HCT116 (cell line): ENCODE measurements around the gene PTPN9.

Source experiments
- CEBPB ChIP-seq: IDR thresholded peaks from 2 replicates; pipeline ENCODE4 v1.6.1; 2012; ENCODE audit warnings: low read depth
- EZH2 ChIP-seq: fragments of 200-600 bp; sonication (generic); IDR thresholded peaks from 2 replicates; pipeline ENCODE4 v1.6.1; 2017; ENCODE audit warnings: antibody characterized with exemption, mixed run types
- POLR2AphosphoS5 ChIP-seq: IDR thresholded peaks from 2 replicates; pipeline ENCODE4 v1.6.1; 2011; ENCODE audit warnings: mild to moderate bottlenecking, low read depth, low read length, moderate library complexity
- RAD21 ChIP-seq: IDR thresholded peaks from 2 replicates; pipeline ENCODE4 v1.6.1; 2012; ENCODE audit warnings: low read depth, mild to moderate bottlenecking
- YY1 ChIP-seq: IDR thresholded peaks from 2 replicates; pipeline ENCODE4 v1.6.1; 2011; ENCODE audit warnings: low read length, low read depth, moderate library complexity, mild to moderate bottlenecking; ENCODE audit not compliant: insufficient replicate concordance; ENCODE audit errors: extremely low read depth
- TF ChIP-seq, protein P1 (sequence below), 3 experiments: fragments of 200-600 bp in 1 of 3; sonication (generic) in 1 of 3; IDR thresholded peaks in 2 of 3; conservative IDR thresholded peaks in 1 of 3; 2 replicates each; pipeline ENCODE4 v1.5.1; 2012 to 2017; ENCODE audit warnings: low read depth in 2 of 3, low read length in 2 of 3, antibody characterized with exemption in 1 of 3, borderline replicate concordance in 1 of 3, control low read depth in 1 of 3, mild to moderate bottlenecking in 1 of 3, mixed read lengths in 1 of 3, mixed run types in 1 of 3, moderate library complexity in 1 of 3; ENCODE audit not compliant: insufficient read depth in 1 of 3

DNA sequence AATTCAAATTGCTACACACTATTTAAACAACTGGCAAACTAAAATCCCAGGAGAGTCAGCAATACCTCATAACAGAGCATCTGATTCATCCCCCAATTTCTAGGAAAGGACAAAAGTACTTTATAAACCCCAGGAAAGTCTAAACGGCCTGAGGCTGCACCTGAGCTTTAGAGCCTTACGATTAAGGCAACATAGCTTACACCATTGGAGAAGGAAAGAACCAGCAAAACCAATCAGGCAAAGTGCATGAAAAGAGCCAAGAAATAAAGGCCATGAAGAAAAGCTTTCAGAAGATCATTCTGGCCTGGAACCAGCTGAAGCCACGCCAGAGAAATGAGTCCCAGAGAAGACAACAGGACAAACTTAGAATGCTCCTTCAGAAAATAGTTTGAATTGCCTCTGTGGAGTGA, 48.1 kb downstream of the PTPN9 start:
- TF ChIP-seq YY1 (no peak), CEBPB (no peak), EZH2 (no peak), RAD21 (no peak), POLR2AphosphoS5 (no peak)
- TF ChIP-seq, protein P1, sequence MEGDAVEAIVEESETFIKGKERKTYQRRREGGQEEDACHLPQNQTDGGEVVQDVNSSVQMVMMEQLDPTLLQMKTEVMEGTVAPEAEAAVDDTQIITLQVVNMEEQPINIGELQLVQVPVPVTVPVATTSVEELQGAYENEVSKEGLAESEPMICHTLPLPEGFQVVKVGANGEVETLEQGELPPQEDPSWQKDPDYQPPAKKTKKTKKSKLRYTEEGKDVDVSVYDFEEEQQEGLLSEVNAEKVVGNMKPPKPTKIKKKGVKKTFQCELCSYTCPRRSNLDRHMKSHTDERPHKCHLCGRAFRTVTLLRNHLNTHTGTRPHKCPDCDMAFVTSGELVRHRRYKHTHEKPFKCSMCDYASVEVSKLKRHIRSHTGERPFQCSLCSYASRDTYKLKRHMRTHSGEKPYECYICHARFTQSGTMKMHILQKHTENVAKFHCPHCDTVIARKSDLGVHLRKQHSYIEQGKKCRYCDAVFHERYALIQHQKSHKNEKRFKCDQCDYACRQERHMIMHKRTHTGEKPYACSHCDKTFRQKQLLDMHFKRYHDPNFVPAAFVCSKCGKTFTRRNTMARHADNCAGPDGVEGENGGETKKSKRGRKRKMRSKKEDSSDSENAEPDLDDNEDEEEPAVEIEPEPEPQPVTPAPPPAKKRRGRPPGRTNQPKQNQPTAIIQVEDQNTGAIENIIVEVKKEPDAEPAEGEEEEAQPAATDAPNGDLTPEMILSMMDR (IDR thresholded peaks at IDR 0.05 in 2 of 3, conservative IDR thresholded peaks at IDR 0.05 in 1 of 3; ENCODE audit: borderline replicate concordance in 1 of 3, insufficient read depth in 1 of 3, low read depth in 2 of 3, low read length in 2 of 3): no peak
